KMS-11 (cell line): ENCODE results near the gene OR2V1.
"Not testable (repeated sequence)": the region's sequence is repeated elsewhere in the genome, so short reads cannot be mapped to it uniquely, and the experiment has no call there.

Experiments used
- H2AFZ ChIP-seq: fragments of 200-600 bp; sonication (generic); 2 replicates; pipeline ENCODE4 v1.6.1; 2016; ENCODE audit warnings: antibody characterized with exemption, mixed run types, low read depth
- H3K27ac ChIP-seq: fragments of 200-600 bp; sonication (generic); 2 replicates; pipeline ENCODE4 v1.6.1; 2016; ENCODE audit warnings: mild to moderate bottlenecking, mixed run types
- H3K27me3 ChIP-seq: fragments of 200-600 bp; sonication (generic); 2 replicates; pipeline ENCODE4 v1.6.1; 2017; ENCODE audit warnings: mild to moderate bottlenecking, low read depth, mixed run types, moderate library complexity; ENCODE audit not compliant: insufficient read depth
- H3K36me3 ChIP-seq: fragments of 200-600 bp; sonication (generic); 2 replicates; pipeline ENCODE4 v1.6.1; 2017; ENCODE audit warnings: mild to moderate bottlenecking, mixed run types; ENCODE audit not compliant: insufficient read depth
- H3K4me1 ChIP-seq: fragments of 200-600 bp; sonication (generic); 2 replicates; pipeline ENCODE4 v1.6.1; 2016; ENCODE audit warnings: mild to moderate bottlenecking, low read depth, mixed run types; ENCODE audit not compliant: poor library complexity, severe bottlenecking
- H3K4me2 ChIP-seq: fragments of 200-600 bp; sonication (generic); 2 replicates; pipeline ENCODE4 v1.7.0; 2016; ENCODE audit warnings: mild to moderate bottlenecking, mixed run types
- H3K4me3 ChIP-seq: fragments of 200-600 bp; sonication (generic); IDR thresholded peaks from 2 replicates; pipeline ENCODE4 v1.6.1; 2017; ENCODE audit warnings: low read depth, low read length, mixed read lengths; ENCODE audit not compliant: insufficient read depth
- H3K79me2 ChIP-seq: fragments of 200-600 bp; sonication (generic); 2 replicates; pipeline ENCODE4 v1.6.1; 2016; ENCODE audit warnings: low read depth, mixed run types; ENCODE audit not compliant: insufficient read depth
- H3K9ac ChIP-seq: fragments of 200-600 bp; sonication (generic); 2 replicates; pipeline ENCODE4 v1.6.1; 2016; ENCODE audit warnings: mild to moderate bottlenecking, mixed run types
- H4K20me1 ChIP-seq: fragments of 200-600 bp; sonication (generic); 2 replicates; pipeline ENCODE4 v1.6.1; 2016; ENCODE audit warnings: mild to moderate bottlenecking, mixed run types; ENCODE audit not compliant: insufficient read depth
- CTCF ChIP-seq: fragments of 200-600 bp; sonication (generic); conservative IDR thresholded peaks from 2 replicates; pipeline ENCODE4 v1.6.1; 2017; ENCODE audit warnings: low read depth, mild to moderate bottlenecking, antibody characterized with exemption, low read length, moderate library complexity, mixed read lengths

OR2V1 gene

GRCh38 chr5:181173027-181173419 lies 42.1 kb upstream of the OR2V1 start:
- Histone ChIP-seq H3K4me3 (no peak overlapping the region), H2AFZ (peak overlapping the region; percentile 72; the same call in 1 of the 2 replicates), H3K4me1 (peaks cover 16% of the 10 kb centered on the region), H3K4me2 (peak overlapping the region; percentile 61; the same call in 1 of the 2 replicates), H3K9ac (peak overlapping the region; percentile 58; the same call in 1 of the 2 replicates), H3K79me2 (no peaks in the 10 kb centered on the region), H3K36me3 (no peaks in the 10 kb centered on the region), H4K20me1 (no peaks in the 10 kb centered on the region), H3K27me3 (no peaks in the 10 kb centered on the region), H3K27ac (peak overlapping the region; percentile 84)
- peak; percentile 38; the same call in 1 of the 2 replicates for TF ChIP-seq CTCF

- Histone ChIP-seq H3K27me3 (no peaks in the 10 kb centered on the region), H3K27ac (no peak overlapping the region)
These were observed 40.8 kb upstream of the OR2V1 start for GRCh38 chr5:181171782-181172181.

DNA sequence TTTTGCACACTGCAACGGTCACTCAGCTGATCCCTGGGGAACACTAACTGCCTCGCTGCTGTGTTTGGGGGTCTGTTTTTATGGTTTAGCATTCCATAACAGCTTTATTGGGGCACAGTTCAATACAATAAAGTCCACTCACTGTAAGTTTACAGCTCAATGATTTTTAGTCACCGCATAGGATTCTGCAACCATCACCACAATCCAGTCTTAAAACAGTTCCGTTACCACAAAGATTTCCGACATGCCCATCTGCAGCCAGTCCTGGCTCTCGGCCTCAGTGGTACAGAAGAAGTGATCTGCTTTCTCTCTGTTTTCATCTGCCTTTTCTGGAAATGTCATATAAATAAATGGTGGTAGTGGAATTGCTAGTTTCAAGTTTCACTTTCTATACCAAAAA lies 40.0 kb upstream of the OR2V1 start:
- Histone ChIP-seq H3K4me2 (no peak overlapping the region; the same call in 1 of the 2 replicates), H3K4me1 (peaks cover 16% of the 10 kb centered on the region), H3K4me3 (no peak overlapping the region)

More at GRCh38 chr5:181171782-181172181, 40.8 kb upstream of the OR2V1 start:
- H3K36me3 ChIP-seq, result no peaks in the 10 kb centered on the region
- peaks cover 16% of the 10 kb centered on the region for H3K4me1 ChIP-seq
- H3K4me2 ChIP-seq, result peak overlapping the region; percentile 45; the same call in 1 of the 2 replicates
- H3K4me3 ChIP-seq, result no peak overlapping the region
- H3K79me2 ChIP-seq, result no peaks in the 10 kb centered on the region
- no peak for TF ChIP-seq CTCF
- H4K20me1 ChIP-seq, result no peaks in the 10 kb centered on the region
- no peak overlapping the region for H3K9ac ChIP-seq
- H2AFZ ChIP-seq, result no peak overlapping the region

DNA sequence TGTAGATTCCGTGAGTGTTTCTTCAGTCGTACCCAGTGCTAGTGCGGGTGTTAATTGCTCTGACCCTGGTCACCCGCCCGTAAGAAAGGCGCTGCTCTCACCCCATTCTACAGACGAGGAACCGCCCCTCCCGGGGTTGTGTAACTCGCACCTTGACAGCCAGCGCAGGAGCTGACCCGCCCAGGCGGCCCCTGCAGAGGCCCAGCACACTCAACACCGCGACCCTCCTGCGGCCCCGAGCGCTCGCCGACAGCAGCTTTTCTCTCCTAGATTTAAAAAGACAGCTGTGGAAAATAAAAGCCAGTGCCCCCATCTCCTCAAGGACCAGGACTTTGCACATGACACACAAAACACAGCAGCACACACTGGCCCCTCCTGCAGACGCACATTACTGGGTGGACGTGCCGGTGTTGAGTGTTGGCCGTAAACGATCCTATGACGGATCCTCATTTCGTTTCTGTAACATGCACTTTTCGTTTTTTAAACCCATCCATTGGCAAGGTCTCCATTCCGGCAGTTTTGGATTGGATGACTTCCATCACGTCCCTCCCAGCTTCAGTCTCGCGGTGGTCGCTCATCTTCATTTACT lies 39.4 kb upstream of the OR2V1 start:
- H3K4me1 ChIP-seq, result peaks cover 16% of the 10 kb centered on the region
- no peak overlapping the region for H3K4me2 ChIP-seq
- H3K27me3 ChIP-seq, result no peaks in the 10 kb centered on the region
- H3K9ac ChIP-seq, result no peak overlapping the region
- no peak overlapping the region for H2AFZ ChIP-seq
- no peak overlapping the region for H3K27ac ChIP-seq
- no peak overlapping the region for H3K4me3 ChIP-seq
- H3K36me3 ChIP-seq, result no peaks in the 10 kb centered on the region
- H3K79me2 ChIP-seq, result no peaks in the 10 kb centered on the region
- H4K20me1 ChIP-seq, result no peaks in the 10 kb centered on the region
- TF ChIP-seq CTCF, result no peak

More for the DNA sequence above, 40.0 kb upstream of the OR2V1 start:
- Histone ChIP-seq H2AFZ (no peak overlapping the region), H3K36me3 (no peaks in the 10 kb centered on the region), H3K27ac (no peak overlapping the region), H3K27me3 (no peaks in the 10 kb centered on the region), H3K9ac (no peak overlapping the region), H4K20me1 (no peaks in the 10 kb centered on the region), H3K79me2 (no peaks in the 10 kb centered on the region)
- TF ChIP-seq CTCF, result no peak

- H3K9ac ChIP-seq, H3K79me2 ChIP-seq, H3K27ac ChIP-seq, H2AFZ ChIP-seq, H4K20me1 ChIP-seq, H3K4me2 ChIP-seq, H3K27me3 ChIP-seq, H3K36me3 ChIP-seq, H3K4me3 ChIP-seq: not testable (repeated sequence)
- H3K4me1 ChIP-seq, result peaks cover 16% of the 10 kb centered on the region
These were observed 38.7 kb upstream of the OR2V1 start for GRCh38 chr5:181169459-181170236.
